GDM1 (cell line): ENCODE results near the gene TRIM67.
"Not testable (repeated sequence)": the region's sequence is repeated elsewhere in the genome, so short reads cannot be mapped to it uniquely, and the experiment has no call there.

Source experiments
- DNase-seq: peaks from one replicate; lab custom pipeline; 2025; lab: John Stamatoyannopoulos, UW

TRIM67 gene

DNA sequence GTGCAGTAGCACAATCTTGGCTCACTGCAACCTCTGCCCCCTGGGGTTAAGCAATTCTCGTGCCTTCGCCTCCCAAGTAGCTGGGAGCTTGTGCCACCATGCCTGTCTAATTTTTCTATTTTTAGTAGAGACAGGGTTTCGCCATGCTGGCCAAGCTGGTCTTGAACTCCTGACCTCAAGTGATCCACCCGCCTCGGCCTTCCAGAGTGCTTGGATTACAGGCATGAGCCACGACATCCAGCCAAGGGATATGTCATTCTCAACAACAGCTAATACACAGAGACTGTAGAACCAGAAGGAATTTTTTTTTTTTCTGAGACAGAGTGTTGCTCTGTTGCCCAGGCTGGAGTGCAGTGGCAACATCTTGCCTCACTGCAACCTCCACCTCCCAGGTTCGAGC, 3.7 kb upstream of the TRIM67 start:
- not testable (repeated sequence) for DNase-seq

DNA sequence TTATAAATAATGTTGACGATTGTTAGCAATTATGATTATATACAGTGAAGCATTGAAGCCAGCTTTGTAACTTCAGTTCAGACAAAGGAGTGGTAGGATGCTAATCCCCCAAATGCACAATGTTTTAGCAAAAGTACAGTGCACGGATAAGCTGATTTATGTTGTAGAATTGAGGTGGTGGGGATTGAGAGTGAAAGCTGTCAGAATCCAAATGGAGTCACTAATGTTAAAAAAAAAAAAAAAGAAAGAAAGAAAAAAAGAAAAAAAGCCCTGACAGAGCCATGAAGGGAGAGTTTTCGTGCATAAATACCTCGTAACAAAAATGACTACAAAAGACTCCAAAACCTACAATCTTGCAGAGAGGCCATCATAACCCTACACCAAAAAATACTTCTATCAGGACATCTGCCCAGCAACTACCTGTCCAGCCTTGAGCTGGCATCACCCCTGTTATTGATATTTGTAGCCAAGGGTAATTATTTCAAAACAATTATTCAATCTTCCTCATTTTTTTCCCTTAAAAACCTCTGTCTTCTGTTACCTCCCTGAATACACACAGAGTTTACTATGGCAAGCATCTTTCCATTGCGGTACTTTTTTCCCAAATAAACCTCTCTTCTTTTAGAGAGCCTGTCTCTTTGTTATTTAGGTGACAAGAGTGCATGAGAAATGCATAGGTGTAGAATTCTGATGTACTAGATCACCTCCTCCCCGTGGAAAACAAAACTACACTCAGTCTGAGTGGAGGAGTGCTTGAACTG, 2.5 kb upstream of the TRIM67 start:
- DNase-seq: no peak

DNA sequence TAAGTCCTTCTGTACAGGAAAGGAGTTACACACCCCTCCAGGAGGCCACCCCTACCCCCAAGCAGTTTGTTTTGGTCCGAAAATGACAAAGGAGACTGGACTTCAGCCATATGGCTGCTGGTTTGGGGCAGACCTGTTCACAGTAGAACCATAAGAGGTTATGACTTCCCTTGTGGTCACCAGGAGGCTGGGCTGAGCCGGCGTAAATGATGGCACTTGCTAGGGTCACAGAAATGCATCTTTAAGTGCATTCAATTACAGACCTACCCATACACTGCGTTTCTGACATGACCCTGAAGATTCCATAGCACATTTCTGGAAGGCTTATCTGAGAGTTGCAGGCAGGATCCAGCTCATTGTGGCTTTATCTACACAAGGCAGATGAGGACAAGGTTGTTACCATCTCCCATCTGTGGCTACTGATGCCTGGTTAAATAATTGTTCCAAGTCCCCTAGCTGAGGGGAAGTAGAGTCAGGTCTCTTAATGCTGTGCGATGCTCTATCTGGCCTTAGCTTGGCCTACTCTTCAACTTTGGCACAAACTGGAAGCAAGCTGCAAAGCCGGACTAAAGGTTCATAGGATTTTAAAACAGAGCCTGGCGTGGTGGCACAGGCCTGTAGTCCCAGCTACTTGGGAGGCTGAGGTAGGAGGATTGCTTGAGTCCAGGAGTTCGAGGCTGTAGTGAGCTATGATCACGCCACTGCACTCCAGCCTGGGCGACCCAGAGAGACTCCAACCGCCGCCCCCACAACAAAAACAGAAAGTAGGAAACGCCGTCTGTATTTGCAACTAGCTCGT, 1.7 kb upstream of the TRIM67 start:
- DNase-seq: no peak

GRCh38 chr1:231160895-231161666, 777 bp upstream of the TRIM67 start:
- DNase-seq: no peak

- no peak for DNase-seq
Observed at GRCh38 chr1:231162297-231162969, 575 bp downstream of the TRIM67 start.

DNA sequence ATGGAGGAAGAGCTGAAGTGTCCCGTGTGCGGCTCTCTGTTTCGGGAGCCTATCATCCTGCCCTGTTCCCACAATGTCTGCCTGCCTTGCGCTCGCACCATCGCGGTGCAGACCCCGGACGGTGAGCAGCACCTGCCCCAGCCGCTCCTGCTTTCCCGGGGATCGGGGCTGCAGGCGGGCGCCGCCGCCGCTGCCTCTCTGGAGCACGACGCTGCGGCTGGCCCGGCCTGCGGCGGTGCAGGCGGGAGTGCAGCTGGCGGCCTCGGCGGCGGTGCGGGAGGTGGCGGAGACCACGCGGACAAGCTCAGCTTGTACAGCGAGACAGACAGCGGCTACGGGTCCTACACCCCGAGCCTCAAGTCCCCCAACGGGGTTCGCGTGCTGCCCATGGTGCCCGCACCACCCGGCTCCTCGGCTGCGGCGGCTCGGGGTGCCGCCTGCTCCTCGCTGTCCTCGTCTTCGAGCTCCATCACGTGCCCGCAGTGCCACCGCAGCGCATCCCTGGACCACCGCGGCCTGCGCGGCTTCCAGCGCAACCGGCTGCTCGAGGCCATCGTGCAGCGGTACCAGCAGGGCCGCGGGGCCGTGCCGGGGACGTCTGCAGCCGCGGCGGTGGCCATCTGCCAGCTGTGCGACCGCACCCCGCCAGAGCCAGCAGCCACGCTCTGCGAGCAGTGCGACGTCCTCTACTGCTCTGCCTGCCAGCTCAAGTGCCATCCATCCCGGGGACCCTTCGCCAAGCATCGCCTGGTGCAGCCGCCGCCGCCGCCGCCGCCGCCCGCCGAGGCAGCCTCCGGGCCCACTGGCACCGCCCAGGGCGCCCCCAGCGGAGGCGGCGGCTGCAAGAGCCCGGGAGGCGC, 1.3 kb downstream of the TRIM67 start:
- no peak for DNase-seq

GRCh38 chr1:231163830-231164427, 2.1 kb downstream of the TRIM67 start:
- no peak for DNase-seq

DNA sequence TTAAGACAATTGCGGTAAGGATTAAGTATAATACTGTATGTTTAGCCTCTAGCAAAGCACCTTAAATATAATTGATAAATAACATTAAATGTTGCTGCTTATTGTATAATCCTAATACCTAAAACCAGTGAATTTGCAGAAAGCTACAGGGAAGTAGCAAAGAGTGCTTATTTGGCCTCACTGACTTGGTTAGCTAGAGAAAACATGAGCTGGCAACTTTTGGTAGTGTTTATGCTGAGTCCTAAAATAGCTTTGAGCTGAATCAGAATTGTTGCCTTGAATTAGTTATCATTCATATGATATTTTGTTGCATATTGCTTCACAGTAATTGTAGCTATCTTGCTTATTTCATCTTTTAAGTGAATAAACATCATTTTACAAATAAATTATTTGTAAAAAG, 3.5 kb downstream of the TRIM67 start:
- no peak for DNase-seq

GRCh38 chr1:231166398-231166797, 4.5 kb downstream of the TRIM67 start:
- DNase-seq: no peak

DNA sequence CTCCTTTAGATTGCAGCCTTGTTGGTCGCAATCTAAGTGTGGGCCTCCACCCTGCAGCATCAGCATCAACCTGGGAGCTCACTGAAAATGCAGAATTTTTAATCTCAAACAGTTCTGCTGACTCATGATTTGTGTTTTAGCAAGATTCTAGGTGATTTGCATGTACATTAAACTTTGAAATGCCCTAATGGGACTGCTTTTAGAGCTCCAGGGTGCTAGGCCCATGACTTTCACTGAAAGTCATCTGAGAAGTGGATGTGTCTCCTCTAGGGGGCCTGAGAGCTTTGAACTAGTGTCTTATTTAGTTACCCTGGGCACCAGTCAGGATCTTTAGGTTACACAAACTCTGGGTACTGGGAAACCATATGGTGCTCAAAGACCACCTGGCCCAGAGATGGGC, 9.0 kb downstream of the TRIM67 start:
- DNase-seq: no peak

GRCh38 chr1:231171623-231172197, 9.9 kb downstream of the TRIM67 start:
- DNase-seq: no peak

- no peak for DNase-seq
Observed at GRCh38 chr1:231172411-231172810, 10.6 kb downstream of the TRIM67 start.

- DNase-seq: no peak
Observed at GRCh38 chr1:231176421-231176820, 14.6 kb downstream of the TRIM67 start.

DNA sequence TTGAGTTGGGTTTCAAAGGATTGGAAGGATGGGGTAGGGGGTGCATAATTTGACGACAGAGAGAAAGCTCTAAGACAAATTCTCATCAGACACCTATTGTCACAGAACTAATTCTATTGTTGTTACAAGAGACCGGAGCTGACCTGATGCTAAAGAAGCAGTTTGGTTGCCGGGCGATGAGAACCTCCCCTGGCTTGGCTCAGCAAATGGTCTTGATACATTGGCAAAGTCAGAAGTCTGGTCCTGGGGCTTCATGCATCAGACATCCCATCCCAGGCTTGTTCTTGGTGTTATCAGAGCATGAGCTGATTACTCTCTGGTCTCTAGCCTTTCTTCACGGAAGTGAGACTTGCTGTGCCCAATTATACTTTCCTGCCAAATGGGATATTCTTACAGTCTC, 15.4 kb downstream of the TRIM67 start:
- no peak for DNase-seq

DNA sequence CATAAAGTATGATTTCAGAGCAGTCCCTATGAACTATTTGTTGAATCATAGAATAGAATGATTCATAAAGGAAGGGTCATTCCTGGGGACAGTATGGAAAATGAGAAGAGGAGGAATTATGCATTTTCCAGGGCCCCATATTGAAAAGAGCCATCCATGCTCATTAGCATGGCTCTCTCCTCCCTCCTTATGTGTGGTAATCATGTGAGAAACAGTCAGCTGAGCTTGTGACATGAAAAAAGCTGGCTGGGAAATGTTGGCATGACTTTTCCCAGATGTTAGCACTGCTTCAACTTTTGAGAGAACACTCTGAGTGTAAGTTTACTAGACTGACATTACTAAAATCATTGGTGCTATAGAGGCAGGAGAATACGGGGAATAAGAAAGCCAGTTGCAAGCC, 16.1 kb downstream of the TRIM67 start:
- no peak for DNase-seq

- no peak for DNase-seq
Observed at GRCh38 chr1:231178970-231179369, 17.1 kb downstream of the TRIM67 start.

DNA sequence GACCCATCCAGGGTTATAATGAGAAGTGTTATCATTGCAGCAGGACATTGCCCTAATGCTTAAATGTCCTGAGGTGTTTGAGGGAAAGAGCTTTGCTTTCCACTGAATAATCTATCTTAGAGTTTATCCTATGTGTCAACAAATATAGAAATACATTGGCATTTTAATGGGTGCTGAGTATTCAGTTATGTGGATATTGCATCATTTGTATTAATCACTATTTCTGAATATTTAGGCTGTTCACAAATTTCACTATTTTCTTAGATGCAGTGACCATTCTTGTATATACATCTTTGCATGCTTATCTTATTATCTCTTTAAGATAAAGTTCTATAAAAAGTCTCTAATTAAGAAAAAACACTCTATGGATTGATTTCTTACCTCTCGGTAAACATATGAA, 18.2 kb downstream of the TRIM67 start:
- DNase-seq: no peak

- DNase-seq: no peak
Observed at GRCh38 chr1:231181271-231181670, 19.4 kb downstream of the TRIM67 start.

- no peak for DNase-seq
Observed at GRCh38 chr1:231182317-231182716, 20.5 kb downstream of the TRIM67 start.
